HEK293 (cell line): Measurements from ENCODE around the gene TSPEAR.
A peak's percentile ranks its signal among the peaks of the same experiment; 100 is the strongest.

Source experiments
- CTCF ChIA-PET: fragments of 350-600 bp; formaldehyde crosslinking; extraction: SDS; loops from one replicate; lab custom pipeline; 2021; ENCODE audit warnings: antibody characterized with exemption; lab: Yijun Ruan, JAX
- POLR2A ChIA-PET: fragments of 300-600 bp; formaldehyde crosslinking; extraction: SDS; loops from one replicate; lab custom pipeline; 2020; ENCODE audit warnings: antibody characterized with exemption, inconsistent platforms; lab: Yijun Ruan, JAX
- H3K27ac ChIP-seq: fragments of 200-500 bp; sonication (Bioruptor generic); 2 replicates; pipeline ENCODE4 v1.5.1; 2014; ENCODE audit warnings: low read depth, low read length, control low read depth, inconsistent platforms; ENCODE audit errors: extremely low read depth
- H3K36me3 ChIP-seq, 2 experiments: fragments of 200-500 bp in 1 of 2; sonication (Bioruptor generic) in 1 of 2; 1 replicate in 1 of 2; 2 replicates in 1 of 2; pipeline ENCODE4 v1.5.1; 2014 to 2017; ENCODE audit warnings: inconsistent platforms in 2 of 2, low read length in 2 of 2; ENCODE audit not compliant: control insufficient read depth in 2 of 2, insufficient read depth in 1 of 2
- H3K4me1 ChIP-seq: fragments of 200-500 bp; sonication (Bioruptor generic); 2 replicates; pipeline ENCODE4 v1.5.1; 2014; ENCODE audit warnings: mild to moderate bottlenecking, low read length, inconsistent platforms; ENCODE audit not compliant: control insufficient read depth, insufficient read depth
- H3K4me3 ChIP-seq: 2 replicates; pipeline ENCODE4 v1.5.1; 2011; ENCODE audit warnings: low read depth, mild to moderate bottlenecking, control low read depth, low read length, moderate library complexity
- H3K9me3 ChIP-seq: fragments of 200-500 bp; sonication (Bioruptor generic); 2 replicates; pipeline ENCODE4 v1.5.1; 2014; ENCODE audit warnings: low read depth, low read length, inconsistent platforms; ENCODE audit not compliant: control insufficient read depth, insufficient read depth
- GLIS1 ChIP-seq: fragments of 450-650 bp; formaldehyde crosslinking; IDR thresholded peaks from 2 replicates; pipeline ENCODE4 v1.5.1; 2016; ENCODE audit warnings: missing biosample characterization, missing genetic modification characterization
- PRDM10 ChIP-seq: fragments of 450-650 bp; formaldehyde crosslinking; IDR thresholded peaks from 2 replicates; pipeline ENCODE4 v1.5.1; 2016; ENCODE audit warnings: missing biosample characterization, missing genetic modification characterization
- SCRT1 ChIP-seq: fragments of 450-650 bp; formaldehyde crosslinking; IDR thresholded peaks from 2 replicates; pipeline ENCODE4 v1.5.1; 2016; ENCODE audit warnings: missing biosample characterization, missing genetic modification characterization, borderline replicate concordance
- ZBTB10 ChIP-seq: fragments of 450-650 bp; formaldehyde crosslinking; IDR thresholded peaks from 2 replicates; pipeline ENCODE4 v1.5.1; 2016; ENCODE audit warnings: missing biosample characterization, missing genetic modification characterization
- ZBTB20 ChIP-seq: fragments of 450-650 bp; formaldehyde crosslinking; IDR thresholded peaks from 2 replicates; pipeline ENCODE4 v1.5.1; 2016; ENCODE audit warnings: missing biosample characterization, missing genetic modification characterization
- ZNF146 ChIP-seq: fragments of 450-650 bp; formaldehyde crosslinking; IDR thresholded peaks from 2 replicates; pipeline ENCODE4 v1.5.1; 2016; ENCODE audit warnings: missing biosample characterization, missing genetic modification characterization
- ZNF266 ChIP-seq: fragments of 450-650 bp; formaldehyde crosslinking; IDR thresholded peaks from 2 replicates; pipeline ENCODE4 v1.5.1; 2016; ENCODE audit warnings: missing biosample characterization, missing genetic modification characterization, low read depth
- ZNF433 ChIP-seq: fragments of 450-650 bp; formaldehyde crosslinking; IDR thresholded peaks from 2 replicates; pipeline ENCODE4 v1.5.1; 2016; ENCODE audit warnings: missing biosample characterization, missing genetic modification characterization, low read depth
- ZNF747 ChIP-seq: fragments of 450-650 bp; formaldehyde crosslinking; IDR thresholded peaks from 2 replicates; pipeline ENCODE4 v1.5.1; 2016; ENCODE audit warnings: missing biosample characterization, missing genetic modification characterization
- TF ChIP-seq, protein P1 (sequence below): fragments of 450-650 bp; formaldehyde crosslinking; IDR thresholded peaks from 2 replicates; pipeline ENCODE4 v1.5.1; 2016; ENCODE audit warnings: missing biosample characterization, missing genetic modification characterization, borderline replicate concordance

TSPEAR gene

GRCh38 chr21:44589586-44590305 is 121.6 kb downstream of the TSPEAR start:
- POLR2A ChIA-PET = no interaction called here
- TF ChIP-seq, protein P1, sequence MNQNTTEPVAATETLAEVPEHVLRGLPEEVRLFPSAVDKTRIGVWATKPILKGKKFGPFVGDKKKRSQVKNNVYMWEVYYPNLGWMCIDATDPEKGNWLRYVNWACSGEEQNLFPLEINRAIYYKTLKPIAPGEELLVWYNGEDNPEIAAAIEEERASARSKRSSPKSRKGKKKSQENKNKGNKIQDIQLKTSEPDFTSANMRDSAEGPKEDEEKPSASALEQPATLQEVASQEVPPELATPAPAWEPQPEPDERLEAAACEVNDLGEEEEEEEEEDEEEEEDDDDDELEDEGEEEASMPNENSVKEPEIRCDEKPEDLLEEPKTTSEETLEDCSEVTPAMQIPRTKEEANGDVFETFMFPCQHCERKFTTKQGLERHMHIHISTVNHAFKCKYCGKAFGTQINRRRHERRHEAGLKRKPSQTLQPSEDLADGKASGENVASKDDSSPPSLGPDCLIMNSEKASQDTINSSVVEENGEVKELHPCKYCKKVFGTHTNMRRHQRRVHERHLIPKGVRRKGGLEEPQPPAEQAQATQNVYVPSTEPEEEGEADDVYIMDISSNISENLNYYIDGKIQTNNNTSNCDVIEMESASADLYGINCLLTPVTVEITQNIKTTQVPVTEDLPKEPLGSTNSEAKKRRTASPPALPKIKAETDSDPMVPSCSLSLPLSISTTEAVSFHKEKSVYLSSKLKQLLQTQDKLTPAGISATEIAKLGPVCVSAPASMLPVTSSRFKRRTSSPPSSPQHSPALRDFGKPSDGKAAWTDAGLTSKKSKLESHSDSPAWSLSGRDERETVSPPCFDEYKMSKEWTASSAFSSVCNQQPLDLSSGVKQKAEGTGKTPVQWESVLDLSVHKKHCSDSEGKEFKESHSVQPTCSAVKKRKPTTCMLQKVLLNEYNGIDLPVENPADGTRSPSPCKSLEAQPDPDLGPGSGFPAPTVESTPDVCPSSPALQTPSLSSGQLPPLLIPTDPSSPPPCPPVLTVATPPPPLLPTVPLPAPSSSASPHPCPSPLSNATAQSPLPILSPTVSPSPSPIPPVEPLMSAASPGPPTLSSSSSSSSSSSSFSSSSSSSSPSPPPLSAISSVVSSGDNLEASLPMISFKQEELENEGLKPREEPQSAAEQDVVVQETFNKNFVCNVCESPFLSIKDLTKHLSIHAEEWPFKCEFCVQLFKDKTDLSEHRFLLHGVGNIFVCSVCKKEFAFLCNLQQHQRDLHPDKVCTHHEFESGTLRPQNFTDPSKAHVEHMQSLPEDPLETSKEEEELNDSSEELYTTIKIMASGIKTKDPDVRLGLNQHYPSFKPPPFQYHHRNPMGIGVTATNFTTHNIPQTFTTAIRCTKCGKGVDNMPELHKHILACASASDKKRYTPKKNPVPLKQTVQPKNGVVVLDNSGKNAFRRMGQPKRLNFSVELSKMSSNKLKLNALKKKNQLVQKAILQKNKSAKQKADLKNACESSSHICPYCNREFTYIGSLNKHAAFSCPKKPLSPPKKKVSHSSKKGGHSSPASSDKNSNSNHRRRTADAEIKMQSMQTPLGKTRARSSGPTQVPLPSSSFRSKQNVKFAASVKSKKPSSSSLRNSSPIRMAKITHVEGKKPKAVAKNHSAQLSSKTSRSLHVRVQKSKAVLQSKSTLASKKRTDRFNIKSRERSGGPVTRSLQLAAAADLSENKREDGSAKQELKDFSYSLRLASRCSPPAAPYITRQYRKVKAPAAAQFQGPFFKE (tag by site-specific recombination) = no peak
- TF ChIP-seq ZBTB10 (tag by site-specific recombination) (no peak), GLIS1 (0 out of 2 replicates have a peak, but pooled peaks have one; percentile 11)
- CTCF ChIA-PET = no interaction called here
- H3K4me1 ChIP-seq = no peaks in the 10 kb centered on the region
- no peak overlapping the region for H3K4me3 ChIP-seq
- peaks cover 2% of the 10 kb centered on the region; the same call in 1 of the 2 replicates for H3K9me3 ChIP-seq
- H3K27ac ChIP-seq = no peak overlapping the region
- H3K36me3 ChIP-seq = no peaks in the 10 kb centered on the region

DNA sequence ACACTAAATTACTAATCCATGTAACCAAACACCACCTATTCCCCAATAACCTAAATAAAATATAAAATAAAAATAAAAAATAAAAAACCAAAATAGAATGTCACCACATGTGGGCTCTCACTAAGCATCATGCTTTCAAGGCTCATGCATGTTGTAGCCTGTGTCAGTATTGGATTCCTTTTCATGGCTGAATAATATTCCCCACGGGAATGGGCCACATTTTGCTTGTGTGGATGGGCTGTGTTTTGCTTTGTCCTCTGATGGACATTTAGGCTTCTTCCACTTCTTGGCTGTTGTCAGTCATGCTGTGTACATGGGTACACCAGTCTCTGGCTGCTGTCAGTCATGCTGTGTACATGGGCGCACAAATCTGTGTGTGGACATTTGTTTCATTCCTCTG is 122.3 kb downstream of the TSPEAR start:
- ChIA-PET POLR2A (no interaction called here), CTCF (no interaction called here)
- Histone ChIP-seq H3K9me3 (peaks cover 2% of the 10 kb centered on the region; the same call in 1 of the 2 replicates), H3K27ac (no peak overlapping the region), H3K4me1 (no peaks in the 10 kb centered on the region), H3K4me3 (no peak overlapping the region), H3K36me3 (no peaks in the 10 kb centered on the region)
- TF ChIP-seq ZNF146 (tag by site-specific recombination) (peak; percentile 91), PRDM10 (tag by site-specific recombination) (no peak)

- CTCF ChIA-PET = no interaction called here
- Histone ChIP-seq H3K27ac (no peak overlapping the region), H3K36me3 (no peaks in the 10 kb centered on the region), H3K4me1 (no peaks in the 10 kb centered on the region), H3K9me3 (peaks cover 2% of the 10 kb centered on the region; the same call in 1 of the 2 replicates), H3K4me3 (no peak overlapping the region)
- POLR2A ChIA-PET = no interaction called here
- no peak for TF ChIP-seq ZBTB20 (tag by site-specific recombination)
- no peak for TF ChIP-seq ZNF266 (tag by site-specific recombination)
- TF ChIP-seq ZNF433 = no peak
- TF ChIP-seq SCRT1 (tag by site-specific recombination) = no peak
- TF ChIP-seq ZNF747 (tag by site-specific recombination) = no peak
Observed at GRCh38 chr21:44585892-44586291, 125.5 kb downstream of the TSPEAR start.
